Right ventricle myocardium inferior (tissue), 1 donor: ENCODE measurements around the gene MAGI2. TPM values are rescaled to one million over a fixed set of nuclear protein-coding genes. Genes with fewer than 3 reads are reported as not detected.

Experiments
- ATAC-seq: fragments of 200-7000 bp; cut with Tn5 transposase; one replicate; pipeline ENCODE4 v1.9.1; 2020; ENCODE audit warnings: mild to moderate bottlenecking, moderate library complexity
- DNase-seq: peaks from one replicate; pipeline ENCODE4 v3.0.0; 2021; ENCODE audit errors: missing footprints
- intact Hi-C: fragments of 100-400 bp; cut with DNase I; formaldehyde crosslinking; loops from one replicate; pipeline ENCODE4 v1.11.0; 2022
- total RNA-seq: library from RNA; stranded (reverse); fragmentation: NEBNext Ultra II Directional; extraction: Animal tissue kit (Norgen Biotek cat#: 25700); gene quantifications from one replicate; pipeline ENCODE4 v1.2.1, GENCODE V29; 2021
- donor health status: DM: no; HTN: yes; CAD: no; lungs with severe emphysema.

The MAGI2 gene
- total RNA-seq, 1 donor from 2014 or later, result 3.1 TPM

DNA sequence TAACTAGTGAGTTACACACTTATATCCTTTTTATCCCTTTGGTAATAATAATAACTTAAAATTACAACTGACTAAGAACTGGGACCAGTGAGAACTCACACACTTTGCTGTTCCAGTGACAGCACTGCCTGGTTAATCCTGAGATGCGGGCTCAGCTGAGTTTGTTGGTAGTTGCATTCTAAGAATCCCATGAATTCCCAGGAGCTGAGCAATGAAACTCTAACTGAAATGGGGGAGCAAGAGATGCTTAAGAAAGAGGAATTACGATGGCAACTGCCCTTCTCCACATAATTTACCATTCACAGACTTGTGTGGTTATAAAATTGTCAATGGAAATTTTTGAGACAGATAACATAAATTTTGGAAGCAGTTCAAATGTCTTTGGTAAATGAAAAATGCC is 659.4 kb downstream of the MAGI2 start:
- no peak for DNase-seq
- ATAC-seq, result no peak
- intact Hi-C loops, result no loop called here

DNA sequence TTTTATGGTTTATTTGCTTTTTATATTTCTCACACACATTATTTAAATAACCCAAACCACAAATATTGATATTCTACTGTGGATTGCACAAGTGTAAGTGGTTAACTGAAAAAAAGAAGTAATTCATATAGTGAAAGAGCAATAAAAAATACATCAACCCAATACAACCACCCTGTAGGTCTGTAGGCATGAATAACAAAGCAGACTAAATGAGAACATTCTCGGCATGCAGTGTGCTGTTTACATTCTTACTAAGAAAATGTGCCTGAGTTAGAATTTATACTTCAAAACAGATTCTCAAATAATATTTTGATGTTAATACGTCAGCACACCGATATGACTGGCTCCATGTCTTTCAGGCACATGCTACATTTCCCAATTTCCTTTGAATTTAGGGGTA is 660.8 kb downstream of the MAGI2 start:
- no peak for DNase-seq
- intact Hi-C loops, result no loop called here
- no peak for ATAC-seq

DNA sequence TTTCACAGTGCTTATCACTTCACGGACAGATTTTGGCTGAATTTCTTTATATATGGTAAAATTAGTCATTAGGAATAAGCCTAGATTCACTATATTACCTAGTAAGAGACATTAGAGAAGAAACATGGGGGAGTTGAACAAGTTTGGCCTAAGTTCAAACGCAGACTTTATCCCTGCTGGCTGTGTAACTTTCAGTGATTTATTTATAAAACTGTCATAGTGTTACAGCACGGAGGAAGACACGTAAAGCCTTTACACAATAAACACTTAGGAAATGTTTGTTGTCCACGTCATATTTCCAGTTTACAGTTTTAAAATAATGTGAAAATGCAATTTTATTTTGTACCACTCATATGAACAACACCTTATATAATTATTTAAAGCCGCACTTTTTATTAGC is 661.5 kb downstream of the MAGI2 start:
- intact Hi-C loops, result no loop called here
- no peak for ATAC-seq
- DNase-seq, result no peak

DNA sequence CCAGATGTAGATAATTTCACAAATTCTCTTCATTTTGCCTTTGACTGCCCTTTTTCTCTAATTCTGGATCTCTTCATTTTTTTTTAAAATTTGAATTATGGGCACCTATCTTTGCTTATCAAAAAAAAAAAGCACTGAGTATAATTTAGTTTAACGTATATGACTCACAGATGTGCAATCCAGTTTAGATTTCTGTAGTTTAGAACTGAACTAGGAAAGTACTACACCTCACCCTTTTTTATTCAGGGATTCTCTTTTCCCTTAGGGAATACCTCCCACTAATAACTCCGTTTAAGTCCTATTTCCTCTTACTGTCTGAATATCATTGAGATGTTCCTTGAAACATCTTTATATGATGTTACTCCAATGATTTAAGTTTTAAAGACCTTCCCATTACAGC is 665.0 kb downstream of the MAGI2 start:
- intact Hi-C loops, result no loop called here
- DNase-seq (no peak), ATAC-seq (no peak)

DNA sequence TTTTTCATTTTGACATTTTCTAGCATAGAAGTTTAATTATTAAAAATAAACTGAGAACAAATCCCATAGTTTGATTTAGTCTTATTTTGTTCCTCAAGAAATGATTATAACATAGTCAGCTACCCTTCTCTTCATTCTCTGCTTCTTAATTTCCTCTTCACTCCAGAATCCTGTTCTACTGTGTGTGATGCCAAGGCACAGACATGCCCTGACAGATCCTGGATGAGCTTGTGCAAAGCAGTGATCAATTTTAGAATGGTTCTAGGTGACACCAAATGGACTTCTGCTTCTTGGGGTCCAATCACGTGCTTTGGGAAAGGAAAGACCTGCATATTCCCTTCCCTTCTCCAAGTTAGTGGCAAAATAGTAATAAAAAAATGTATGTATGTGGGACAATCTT is 665.6 kb downstream of the MAGI2 start:
- DNase-seq (no peak), ATAC-seq (no peak)
- intact Hi-C loops, result no loop called here

DNA sequence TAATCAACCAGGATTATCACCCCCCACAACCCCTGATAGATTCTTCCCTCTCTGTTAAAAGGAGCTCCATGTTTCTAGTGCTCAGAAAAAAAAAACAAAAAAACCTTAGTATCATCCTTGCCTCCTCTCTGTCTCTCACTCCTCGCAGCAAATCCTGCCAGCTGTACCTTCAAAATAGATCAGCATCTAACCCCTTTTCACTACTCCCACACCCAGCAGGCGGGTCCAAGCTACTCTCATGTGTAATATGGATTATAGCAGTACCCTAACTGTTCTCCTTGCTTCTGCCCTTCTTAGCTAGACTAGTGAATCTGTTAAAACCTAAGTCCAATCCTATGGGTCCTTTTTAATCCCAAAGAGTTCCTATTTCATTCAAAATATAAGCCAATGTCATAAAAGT is 667.4 kb downstream of the MAGI2 start:
- no peak for DNase-seq
- intact Hi-C loops, result no loop called here
- ATAC-seq, result no peak

DNA sequence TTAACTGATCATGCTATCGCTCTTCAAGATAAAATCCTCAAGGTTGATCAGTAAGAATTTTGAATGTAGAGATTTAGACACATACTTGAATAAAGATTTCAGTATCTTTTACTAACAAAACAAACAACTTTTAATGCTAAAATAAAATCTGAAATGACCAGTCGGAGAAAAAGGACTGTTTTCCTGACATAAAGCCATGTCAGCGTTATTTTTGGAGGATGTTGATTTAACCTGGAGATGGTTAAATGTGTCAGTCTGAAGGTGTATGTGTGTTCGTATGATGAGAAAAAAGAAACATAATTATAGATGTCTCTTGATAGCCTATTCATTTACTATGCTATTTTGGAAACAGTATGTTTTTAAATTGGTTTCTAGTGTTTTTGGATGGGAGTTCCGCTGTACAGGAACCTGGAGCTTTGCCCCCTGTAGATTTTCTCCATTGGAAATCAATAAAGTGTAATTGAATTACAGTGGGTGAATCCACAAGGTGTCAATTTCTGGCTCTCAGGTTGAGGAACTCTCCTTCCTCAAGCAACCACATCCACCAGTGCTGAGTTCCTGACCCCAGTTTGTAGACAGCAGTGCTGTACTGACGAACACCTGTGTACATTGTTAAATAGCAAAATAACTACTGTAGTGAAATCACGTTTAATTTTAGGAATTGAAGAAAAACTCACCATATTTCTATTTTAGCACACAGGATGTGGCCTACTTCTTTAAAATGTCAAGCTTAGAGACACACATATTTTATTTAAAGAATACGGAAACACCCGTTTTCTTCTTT is 670.1 kb downstream of the MAGI2 start:
- no peak for DNase-seq
- intact Hi-C loops, result no loop called here
- ATAC-seq, result no peak

DNA sequence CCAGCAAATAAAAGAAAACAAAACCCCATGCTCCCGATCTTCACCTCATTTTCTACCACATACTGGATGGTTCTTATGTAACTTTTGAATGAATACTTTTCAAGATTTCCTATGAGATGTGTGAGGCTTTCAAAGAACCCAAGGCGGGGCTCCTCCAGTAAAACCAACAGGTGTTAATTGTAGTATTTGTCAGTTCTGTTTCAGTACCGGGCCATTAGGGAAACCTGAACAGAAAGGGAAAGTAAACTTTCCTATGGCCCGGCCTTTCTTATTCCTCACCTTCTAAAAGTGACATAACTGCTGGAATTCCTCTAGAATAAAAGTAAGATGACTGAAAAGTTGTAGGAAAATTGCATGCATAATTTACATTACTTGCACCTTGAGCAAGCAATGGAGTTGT is 672.9 kb downstream of the MAGI2 start:
- intact Hi-C loops, result no loop called here
- ATAC-seq (no peak), DNase-seq (no peak)

DNA sequence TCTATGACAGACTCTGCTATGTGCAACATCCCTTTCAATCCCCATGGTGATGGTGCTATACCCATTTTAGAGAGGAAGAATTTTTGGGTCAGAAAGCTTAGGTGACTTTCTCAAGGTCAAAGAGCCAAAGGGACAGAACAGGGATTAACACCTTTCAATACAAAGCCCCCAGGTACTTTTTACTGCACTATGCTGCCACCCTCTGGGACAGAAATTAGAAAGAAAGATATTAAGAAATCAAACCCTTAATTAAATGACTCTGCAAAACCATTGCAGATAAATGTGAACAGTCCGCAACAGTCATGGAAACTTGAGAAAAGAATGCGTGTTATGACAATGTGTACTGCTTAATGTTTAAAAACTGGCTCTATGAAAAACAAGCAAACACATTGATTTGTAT is 673.7 kb downstream of the MAGI2 start:
- ATAC-seq, result no peak
- intact Hi-C loops, result loop anchor here (10.0 kb wide), 4 partner anchors 175 to 755 kb away; no protein-coding TSS in a partner anchor
- DNase-seq, result no peak

DNA sequence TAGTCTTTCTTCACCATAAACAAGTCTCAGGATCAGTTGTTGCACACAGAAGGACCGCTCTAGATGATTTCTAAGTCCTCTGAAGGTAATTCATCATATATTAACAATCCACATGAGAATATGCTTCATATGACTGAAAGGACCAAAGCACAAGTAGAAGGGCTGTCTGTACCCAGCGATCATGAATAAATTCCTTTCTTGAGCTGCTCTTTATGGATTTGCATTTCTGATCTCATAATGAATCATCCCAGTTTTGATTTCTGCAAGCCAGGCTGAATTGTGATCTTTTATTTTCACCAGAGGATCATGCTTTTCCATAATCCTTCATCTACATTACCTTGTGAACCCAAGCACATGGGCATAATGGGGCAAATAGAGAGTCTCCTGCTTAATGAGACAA is 675.6 kb downstream of the MAGI2 start:
- ATAC-seq, result no peak
- intact Hi-C loops, result loop anchor here (10.0 kb wide), 4 partner anchors 173 to 753 kb away; no protein-coding TSS in a partner anchor
- no peak for DNase-seq

DNA sequence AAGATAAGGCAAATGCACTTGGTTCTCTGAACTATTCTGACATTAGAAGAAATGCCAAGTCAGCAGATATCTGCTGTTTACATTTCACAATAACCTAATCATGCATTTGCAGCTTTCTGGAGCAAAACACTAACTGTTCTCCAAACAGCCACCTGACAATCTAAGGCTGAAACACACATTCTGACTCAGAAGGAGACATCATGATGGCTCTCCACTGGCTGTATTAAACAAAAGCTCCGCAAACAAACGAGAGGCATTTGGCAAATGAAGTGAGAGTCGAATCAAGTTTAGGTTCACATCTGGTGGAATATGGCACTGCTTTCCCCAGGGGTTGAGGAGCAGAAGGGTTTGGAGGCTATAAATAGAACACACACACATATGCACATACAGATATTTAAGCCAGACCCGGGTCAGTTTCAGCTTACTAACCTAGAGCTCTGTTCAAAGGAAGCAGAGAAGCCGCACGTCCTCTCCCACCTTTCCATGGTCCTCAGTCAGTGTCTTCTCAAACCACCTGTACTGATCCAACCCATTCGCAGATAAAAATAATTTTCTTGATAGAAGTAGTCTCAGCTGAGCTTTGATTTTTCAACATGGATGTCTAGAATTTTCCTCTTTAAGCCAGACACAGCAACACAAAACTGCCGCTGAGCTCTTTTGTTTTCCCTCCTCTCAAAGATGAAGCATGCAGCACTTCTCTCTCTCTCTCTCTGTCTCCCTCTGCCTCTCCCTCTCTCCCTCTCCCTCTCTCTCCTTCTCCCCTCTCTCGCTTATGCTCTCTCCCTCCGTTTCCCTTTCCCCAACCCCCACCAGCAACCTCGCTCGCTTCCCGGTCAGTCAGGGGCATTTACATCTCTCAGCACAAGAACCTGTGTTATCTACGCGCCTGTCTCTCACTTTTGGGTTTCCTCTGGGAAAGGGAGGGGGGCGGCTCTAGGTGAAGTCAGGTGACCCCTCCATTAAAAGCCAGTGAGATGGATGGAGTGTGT is 682.8 kb downstream of the MAGI2 start:
- intact Hi-C loops, result loop anchor here (10.0 kb wide), 4 partner anchors 166 to 746 kb away; no protein-coding TSS in a partner anchor
- no peak for DNase-seq
- peak; percentile 37 for ATAC-seq

DNA sequence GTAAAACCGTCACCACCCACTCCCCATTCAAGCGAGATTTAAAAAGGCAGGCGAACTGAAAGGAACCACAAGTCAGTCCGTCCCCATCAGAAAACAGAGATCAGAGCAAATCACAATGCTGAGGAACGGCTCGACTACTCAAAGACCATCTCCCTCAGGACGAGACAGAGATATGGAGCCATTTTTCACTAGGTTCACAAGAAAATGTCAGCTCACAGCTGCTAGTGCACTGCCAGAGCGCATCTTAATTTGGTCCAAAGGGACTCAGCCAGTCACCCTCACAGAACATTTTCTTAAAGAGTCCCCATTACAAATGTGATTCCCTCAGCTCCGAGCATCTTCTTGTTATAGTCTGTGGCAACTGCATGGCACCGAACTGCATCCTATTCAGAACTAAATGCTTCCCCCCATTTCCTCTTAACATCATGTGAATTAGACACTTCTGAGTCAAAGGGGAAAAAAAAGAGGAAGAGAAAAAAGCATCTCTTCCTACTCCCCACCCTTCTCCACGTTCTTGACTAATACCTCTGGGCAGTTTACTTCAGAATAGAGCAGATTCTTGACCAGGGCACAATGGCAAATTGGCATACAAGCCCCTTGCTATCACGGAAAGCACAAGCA is 683.9 kb downstream of the MAGI2 start:
- intact Hi-C loops, result loop anchor here (10.0 kb wide), 4 partner anchors 165 to 745 kb away; no protein-coding TSS in a partner anchor
- ATAC-seq, result no peak
- no peak for DNase-seq

DNA sequence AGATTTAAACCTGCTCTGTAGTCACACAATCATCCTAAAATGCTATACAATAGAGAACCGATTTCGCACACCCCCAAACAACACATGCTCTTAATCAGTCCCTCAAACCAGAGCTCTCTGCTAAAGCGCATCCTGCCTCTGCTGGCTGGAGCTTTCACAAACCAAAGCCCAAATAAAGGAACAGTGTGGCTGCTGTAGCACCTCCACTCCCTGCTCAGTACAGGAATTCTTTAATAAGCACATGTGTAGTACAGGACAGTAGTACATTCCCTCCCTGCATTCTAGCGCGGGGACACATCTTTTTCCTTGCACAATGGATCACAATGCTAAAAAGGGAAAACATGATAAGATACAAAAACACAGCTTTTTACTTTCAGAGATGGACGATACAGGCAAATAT is 684.6 kb downstream of the MAGI2 start:
- DNase-seq (no peak), ATAC-seq (peak; percentile 75)
- intact Hi-C loops, result no loop called here

DNA sequence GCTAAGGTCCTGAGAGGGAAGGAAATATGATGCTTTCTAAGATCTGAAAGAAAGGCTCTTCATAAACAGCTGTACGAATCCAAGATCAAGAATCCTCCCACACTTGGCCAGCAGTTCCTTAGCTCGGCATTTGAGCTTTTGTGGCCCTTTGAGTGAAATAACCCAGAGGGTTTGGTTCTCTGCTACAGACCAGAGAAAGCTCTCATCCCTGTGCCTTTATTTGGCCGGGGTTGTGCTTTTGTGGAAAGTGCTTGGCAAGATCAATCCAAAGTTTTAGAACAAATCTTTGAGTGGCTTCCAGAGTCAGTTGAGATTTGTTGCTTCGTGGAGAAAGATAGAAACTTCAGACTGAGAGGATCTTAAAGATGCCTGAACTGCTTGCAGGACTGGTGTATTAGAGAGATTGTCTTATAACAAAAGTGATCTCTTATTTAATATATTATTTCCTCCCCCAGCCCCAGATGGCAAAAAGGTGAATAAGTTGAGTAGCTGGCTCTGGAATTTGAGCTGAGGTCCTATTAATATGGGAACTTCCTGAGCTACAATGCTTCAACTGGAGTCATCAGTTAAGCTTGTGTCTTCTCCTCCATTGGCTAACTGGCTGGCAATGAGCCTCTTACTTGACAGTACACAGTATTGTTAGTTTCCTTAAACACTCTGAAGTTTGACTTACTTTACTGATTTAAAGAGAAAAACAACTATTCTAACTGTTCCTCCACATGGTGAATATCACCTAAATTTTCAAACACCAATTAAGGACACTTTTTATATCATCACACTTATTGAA is 687.3 kb downstream of the MAGI2 start:
- no peak for ATAC-seq
- no peak for DNase-seq
- intact Hi-C loops, result no loop called here

DNA sequence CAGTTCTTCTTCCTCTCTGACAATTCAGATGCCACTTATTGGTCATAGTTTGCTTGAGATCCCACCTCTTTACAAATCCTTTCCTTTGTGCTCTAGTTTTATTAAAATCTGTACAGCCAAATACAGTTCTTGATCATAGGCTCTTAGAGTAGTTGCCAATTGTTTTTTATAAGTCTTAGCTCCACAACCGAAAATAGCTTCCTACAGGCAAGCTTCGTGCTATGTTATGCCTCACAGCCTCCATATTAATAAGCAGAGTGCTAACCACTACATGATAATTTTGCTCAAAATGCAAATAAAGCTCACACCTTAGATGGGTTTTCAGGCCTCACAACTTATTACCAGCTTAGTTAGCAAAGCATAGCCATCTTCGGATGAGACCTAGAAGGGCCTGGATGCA is 688.9 kb downstream of the MAGI2 start:
- DNase-seq (no peak), ATAC-seq (no peak)
- intact Hi-C loops, result no loop called here

DNA sequence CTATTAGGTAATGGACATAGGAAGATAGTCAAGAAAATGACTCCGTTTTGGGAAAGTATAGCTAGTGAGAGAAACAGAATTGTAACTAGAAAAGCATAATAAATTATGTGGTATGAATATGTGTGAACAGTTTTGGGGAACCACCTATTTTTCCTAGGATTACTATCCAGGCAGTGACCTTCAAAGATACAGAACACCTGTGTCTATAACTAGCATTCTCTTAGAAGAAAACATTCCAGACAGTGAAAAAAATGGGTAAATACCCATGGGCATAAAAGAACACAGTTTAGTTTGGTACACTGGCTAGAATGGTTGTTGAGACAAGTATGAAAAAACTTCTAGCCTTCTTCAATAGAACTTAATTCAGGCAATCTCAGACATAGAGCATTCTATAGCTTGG is 690.8 kb downstream of the MAGI2 start:
- ATAC-seq (no peak), DNase-seq (no peak)
- intact Hi-C loops, result no loop called here

DNA sequence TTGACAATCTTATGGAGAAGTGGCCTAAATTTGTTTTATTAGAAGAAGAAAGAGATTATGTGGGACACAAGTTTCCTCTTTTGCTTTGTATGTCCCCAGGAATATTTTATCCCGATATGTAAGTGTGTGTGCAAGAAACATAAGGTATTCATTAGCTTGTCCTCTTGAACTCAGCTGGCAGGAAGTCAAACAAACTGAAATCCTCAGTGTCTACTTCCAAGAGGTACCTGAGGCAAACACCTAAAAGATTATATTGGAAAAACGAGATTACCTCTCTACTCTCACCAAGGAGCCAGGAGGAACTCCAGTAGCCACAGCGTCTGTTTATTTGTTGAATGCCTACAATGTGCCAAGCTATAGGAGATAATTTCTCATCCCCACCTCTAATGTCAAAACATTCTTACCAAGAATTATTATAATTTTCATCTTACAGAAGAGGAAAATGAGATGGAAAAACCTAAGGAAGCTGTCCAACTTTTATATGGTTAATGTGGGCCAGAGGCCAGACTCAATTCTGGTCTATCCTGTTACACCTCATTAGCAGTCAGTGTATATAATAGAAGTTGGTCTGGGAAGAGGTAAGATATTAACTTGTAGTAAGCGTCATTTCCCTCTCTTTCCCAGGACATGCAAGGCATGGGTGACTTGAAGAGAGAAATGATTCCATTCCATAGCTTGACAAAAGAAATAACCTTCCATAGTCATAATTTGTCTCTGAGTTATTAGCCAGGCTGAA is 692.7 kb downstream of the MAGI2 start:
- intact Hi-C loops, result no loop called here
- DNase-seq (no peak), ATAC-seq (no peak)

DNA sequence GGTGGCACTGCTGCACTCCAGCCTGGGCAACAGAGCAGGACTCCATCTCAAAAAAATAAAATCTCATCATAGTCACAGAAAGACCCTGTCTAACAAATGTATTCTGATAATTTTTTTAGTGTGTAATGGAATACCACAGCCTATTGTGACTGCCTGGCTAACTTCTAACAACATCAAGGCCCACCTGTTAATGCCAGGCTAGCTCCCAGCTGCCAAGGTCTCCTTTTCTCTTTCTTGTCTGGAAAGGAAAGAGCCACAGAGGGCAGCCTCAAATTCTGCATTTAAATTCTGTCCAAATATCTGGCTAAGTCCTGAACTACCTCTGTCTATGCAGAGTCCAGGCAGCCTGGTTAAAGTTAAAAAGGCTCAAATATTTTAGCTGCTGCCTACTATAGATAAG is 700.9 kb downstream of the MAGI2 start:
- intact Hi-C loops, result no loop called here
- no peak for ATAC-seq
- no peak for DNase-seq
